HUES64 (cell line): ENCODE measurements around the gene KLF4. TPM values are rescaled to one million over a fixed set of nuclear protein-coding genes. Genes with fewer than 3 reads are reported as not detected.
A peak's percentile ranks its signal among the peaks of the same experiment; 100 is the strongest.

Experiments used
- H3K27ac ChIP-seq: 2 replicates; pipeline ENCODE4 v1.7.0; 2013; ENCODE audit warnings: low read depth, low read length, inconsistent platforms
- H3K27me3 ChIP-seq: 2 replicates; pipeline ENCODE4 v1.6.1; 2013; ENCODE audit warnings: mild to moderate bottlenecking, low read length; ENCODE audit not compliant: insufficient read depth
- H3K36me3 ChIP-seq: 2 replicates; pipeline ENCODE4 v1.6.1; 2013; ENCODE audit warnings: mild to moderate bottlenecking, low read length; ENCODE audit not compliant: insufficient read depth
- H3K4me1 ChIP-seq: 2 replicates; pipeline ENCODE4 v1.6.1; 2013; ENCODE audit warnings: mild to moderate bottlenecking, low read length, moderate library complexity; ENCODE audit not compliant: insufficient read depth
- H3K4me3 ChIP-seq: 2 replicates; pipeline ENCODE4 v1.5.1; 2013; ENCODE audit warnings: mild to moderate bottlenecking, low read length, moderate library complexity
- H3K9ac ChIP-seq: 2 replicates; pipeline ENCODE4 v1.6.1; 2013; ENCODE audit warnings: mild to moderate bottlenecking, low read depth, low read length
- H3K9me3 ChIP-seq: 2 replicates; pipeline ENCODE4 v1.6.1; 2013; ENCODE audit warnings: low read depth, low read length; ENCODE audit not compliant: insufficient read depth
- WGBS: fragments of 150-250, 120-280 bp; methylation state at CpG from one replicate; pipeline ENCODE4 v1.1.7; 2013; ENCODE audit warnings: missing lambda C conversion rate; 5-methylcytosine and 5-hydroxymethylcytosine counted together
- polyA plus RNA-seq, 2 experiments: library from polyadenylated mRNA; stranded (reverse); fragments of 50-300 nt; gene quantifications; one replicate each; pipeline ENCODE4 v1.2.3, GENCODE V29; 2013

The KLF4 gene
- 1.5 TPM for polyA plus RNA-seq (2013, experiment 1 of 2)
- 1.7 TPM for polyA plus RNA-seq (2013, experiment 2 of 2)

- Histone ChIP-seq H3K9me3 (no peaks in the 10 kb centered on the region), H3K4me3 (peak within 1 kb of the TSS; percentile 65), H3K4me1 (peaks cover 11% of the 10 kb centered on the region), H3K27me3 (peaks cover 67% of the 10 kb centered on the region), H3K9ac (peak within 1 kb of the TSS; percentile 78), H3K36me3 (peaks cover 7% of the 10 kb centered on the region; the same call in 1 of the 2 replicates), H3K27ac (peak within 1 kb of the TSS; percentile 58; the same call in 1 of the 2 replicates)
- under 1% methylated on average over 99 of the region's 101 CpGs for WGBS
These were observed at the start of gene KLF4 for GRCh38 chr9:107489687-107490605. KLF4 (minus strand) TSS chr9:107489769; CDS start chr9:107489172, 597 bp downstream.

GRCh38 chr9:107536462-107536861 is 46.9 kb upstream of the KLF4 start:
- WGBS = 90% methylated on average over 3 of the region's 3 CpGs
- peaks cover 16% of the 10 kb centered on the region for H3K4me1 ChIP-seq
- H3K27ac ChIP-seq = no peak overlapping the region
- H3K36me3 ChIP-seq = no peaks in the 10 kb centered on the region
- H3K9ac ChIP-seq = no peak overlapping the region
- no peaks in the 10 kb centered on the region for H3K9me3 ChIP-seq
- no peaks in the 10 kb centered on the region for H3K27me3 ChIP-seq
- no peak overlapping the region for H3K4me3 ChIP-seq

- Histone ChIP-seq H3K4me3 (no peak overlapping the region), H3K9me3 (no peaks in the 10 kb centered on the region), H3K27ac (no peak overlapping the region), H3K9ac (no peak overlapping the region), H3K4me1 (peaks cover 9% of the 10 kb centered on the region), H3K36me3 (no peaks in the 10 kb centered on the region), H3K27me3 (no peaks in the 10 kb centered on the region)
- WGBS = 97% methylated on average over 13 of the region's 14 CpGs
These were observed 45.0 kb upstream of the KLF4 start for GRCh38 chr9:107534510-107535078.

GRCh38 chr9:107530679-107531078 is 41.1 kb upstream of the KLF4 start:
- WGBS = no CpG with 5 or more reads among the region's 1 CpG
- H3K36me3 ChIP-seq = no peaks in the 10 kb centered on the region
- no peak overlapping the region for H3K9ac ChIP-seq
- H3K9me3 ChIP-seq = no peaks in the 10 kb centered on the region
- no peak overlapping the region for H3K27ac ChIP-seq
- no peak overlapping the region for H3K4me3 ChIP-seq
- H3K4me1 ChIP-seq = no peaks in the 10 kb centered on the region
- H3K27me3 ChIP-seq = no peaks in the 10 kb centered on the region

GRCh38 chr9:107528686-107529085 is 39.1 kb upstream of the KLF4 start:
- Histone ChIP-seq H3K27ac (no peak overlapping the region), H3K9me3 (no peaks in the 10 kb centered on the region), H3K9ac (no peak overlapping the region), H3K27me3 (no peaks in the 10 kb centered on the region), H3K4me1 (no peaks in the 10 kb centered on the region), H3K36me3 (no peaks in the 10 kb centered on the region), H3K4me3 (no peak overlapping the region)
- WGBS = 94% methylated on average over 5 of the region's 6 CpGs

GRCh38 chr9:107523539-107523938 is 34.0 kb upstream of the KLF4 start:
- no peaks in the 10 kb centered on the region for H3K27me3 ChIP-seq
- H3K9me3 ChIP-seq = no peaks in the 10 kb centered on the region
- no peak overlapping the region for H3K27ac ChIP-seq
- no peaks in the 10 kb centered on the region for H3K36me3 ChIP-seq
- H3K4me1 ChIP-seq = no peaks in the 10 kb centered on the region
- 93% methylated on average over 6 of the region's 6 CpGs for WGBS
- no peak overlapping the region for H3K4me3 ChIP-seq
- no peak overlapping the region for H3K9ac ChIP-seq

- no peaks in the 10 kb centered on the region for H3K9me3 ChIP-seq
- WGBS = 100% methylated on average over 1 of the region's 1 CpG
- no peaks in the 10 kb centered on the region for H3K36me3 ChIP-seq
- no peak overlapping the region for H3K27ac ChIP-seq
- no peaks in the 10 kb centered on the region for H3K27me3 ChIP-seq
- H3K9ac ChIP-seq = no peak overlapping the region
- no peaks in the 10 kb centered on the region for H3K4me1 ChIP-seq
- H3K4me3 ChIP-seq = no peak overlapping the region
These were observed 30.6 kb upstream of the KLF4 start for GRCh38 chr9:107520186-107520585.

GRCh38 chr9:107518037-107518807 is 28.7 kb upstream of the KLF4 start:
- no peak overlapping the region for H3K9ac ChIP-seq
- no peaks in the 10 kb centered on the region for H3K36me3 ChIP-seq
- H3K27ac ChIP-seq = no peak overlapping the region
- no peak overlapping the region for H3K4me3 ChIP-seq
- H3K4me1 ChIP-seq = no peaks in the 10 kb centered on the region
- no peaks in the 10 kb centered on the region for H3K27me3 ChIP-seq
- 83% methylated on average over 5 of the region's 6 CpGs for WGBS
- H3K9me3 ChIP-seq = no peaks in the 10 kb centered on the region

- WGBS = 88% methylated on average over 1 of the region's 2 CpGs
- Histone ChIP-seq H3K27me3 (no peaks in the 10 kb centered on the region), H3K36me3 (no peaks in the 10 kb centered on the region), H3K4me3 (no peak overlapping the region), H3K9ac (no peak overlapping the region), H3K4me1 (no peaks in the 10 kb centered on the region), H3K27ac (no peak overlapping the region), H3K9me3 (no peaks in the 10 kb centered on the region)
These were observed 24.0 kb upstream of the KLF4 start for GRCh38 chr9:107513464-107514100.

- no peaks in the 10 kb centered on the region for H3K9me3 ChIP-seq
- H3K4me3 ChIP-seq = no peak overlapping the region
- H3K36me3 ChIP-seq = no peaks in the 10 kb centered on the region
- H3K4me1 ChIP-seq = no peaks in the 10 kb centered on the region
- H3K27me3 ChIP-seq = no peaks in the 10 kb centered on the region
- H3K9ac ChIP-seq = no peak overlapping the region
- no peak overlapping the region for H3K27ac ChIP-seq
- 92% methylated on average over 7 of the region's 7 CpGs for WGBS
These were observed 15.3 kb upstream of the KLF4 start for GRCh38 chr9:107504585-107505455.
